Hematopoietic multipotent progenitor cell treated with erythropoietin and hydrocortisone succinate and interleukin-3 and kit ligand, for 6 days (in vitro differentiated cells): ENCODE data around the gene TNS2.
A peak's percentile ranks its signal among the peaks of the same experiment; 100 is the strongest.

ENCODE experiments used
- DNase-seq: peaks from one replicate; pipeline ENCODE4 v3.0.0-alpha.2; 2015

Gene TNS2

GRCh38 chr12:53058674-53059433 lies 9.0 kb downstream of the TNS2 start:
- DNase-seq = no peak

GRCh38 chr12:53059434-53060063 lies 9.7 kb downstream of the TNS2 start:
- no peak for DNase-seq

GRCh38 chr12:53060064-53060720 lies 10.3 kb downstream of the TNS2 start:
- DNase-seq = no peak

GRCh38 chr12:53060721-53061276 lies 10.9 kb downstream of the TNS2 start:
- no peak for DNase-seq

GRCh38 chr12:53061404-53062010 lies 11.6 kb downstream of the TNS2 start:
- DNase-seq = no peak

GRCh38 chr12:53062011-53062961 lies 12.4 kb downstream of the TNS2 start:
- DNase-seq = no peak

GRCh38 chr12:53062977-53063707 lies 13.3 kb downstream of the TNS2 start:
- DNase-seq = no peak

- DNase-seq = no peak
Observed at GRCh38 chr12:53063708-53064612, 14.1 kb downstream of the TNS2 start.

- no peak for DNase-seq
Observed at GRCh38 chr12:53064613-53065436, 15.0 kb downstream of the TNS2 start.

- DNase-seq = no peak
Observed at GRCh38 chr12:53065470-53065869, 15.6 kb downstream of the TNS2 start.

GRCh38 chr12:53065975-53066931 lies 16.4 kb downstream of the TNS2 start:
- DNase-seq = peak; percentile 84

GRCh38 chr12:53067074-53067992 lies 17.5 kb downstream of the TNS2 start:
- DNase-seq = no peak

- DNase-seq = no peak
Observed at GRCh38 chr12:53067993-53068770, 18.3 kb downstream of the TNS2 start.

GRCh38 chr12:53068811-53069585 lies 19.1 kb downstream of the TNS2 start:
- no peak for DNase-seq
